Measurements from ENCODE around the gene MBNL3.

- TF ChIP-seq POLR2A (IDR thresholded peaks at IDR 0.05) (no peak), CTCF (IDR thresholded peaks at IDR 0.05) (no peak), EP300 (IDR thresholded peaks at IDR 0.05) (no peak)
These were observed 62.0 kb downstream of the MBNL3 start for GRCh38 chrX:132426695-132427281.
